Measurements from ENCODE around the gene IL11.
A peak's percentile ranks its signal among the peaks of the same experiment; 100 is the strongest.

IL11 gene

GRCh38 chr19:55372316-55373081, 2.2 kb upstream of the IL11 start:
- TF ChIP-seq PPARA (CRISPR knock-in tag; IDR thresholded peaks at IDR 0.05; ENCODE audit: borderline replicate concordance) = no peak
- peak; percentile 75; the same call in 1 of the 2 replicates for TF ChIP-seq PATZ1 (CRISPR knock-in tag; IDR thresholded peaks at IDR 0.05; ENCODE audit: borderline replicate concordance)
- no peak for ATAC-seq

- TF ChIP-seq ISL1 (CRISPR knock-in tag; IDR thresholded peaks at IDR 0.05) (no peak), TOX (CRISPR knock-in tag; IDR thresholded peaks at IDR 0.05; ENCODE audit: borderline replicate concordance) (no peak), RARB (CRISPR knock-in tag; IDR thresholded peaks at IDR 0.05) (no peak), ESRRG (CRISPR knock-in tag; IDR thresholded peaks at IDR 0.05) (no peak), ZFP3 (CRISPR knock-in tag; IDR thresholded peaks at IDR 0.05) (no peak), ZNF8 (CRISPR knock-in tag; IDR thresholded peaks at IDR 0.05) (no peak), ZNF70 (CRISPR knock-in tag; IDR thresholded peaks at IDR 0.05) (no peak), PPARA (CRISPR knock-in tag; IDR thresholded peaks at IDR 0.05; ENCODE audit: borderline replicate concordance) (no peak), SNAI2 (CRISPR knock-in tag; IDR thresholded peaks at IDR 0.05) (no peak), BACH2 (CRISPR knock-in tag; IDR thresholded peaks at IDR 0.05; ENCODE audit: borderline replicate concordance) (no peak), ZC3H10 (CRISPR knock-in tag; IDR thresholded peaks at IDR 0.05) (no peak), ZFP30 (CRISPR knock-in tag; IDR thresholded peaks at IDR 0.05) (no peak), CREB5 (CRISPR knock-in tag; IDR thresholded peaks at IDR 0.05; ENCODE audit: low read depth) (no peak), POU6F1 (CRISPR knock-in tag; IDR thresholded peaks at IDR 0.05; ENCODE audit: borderline replicate concordance, low read depth) (no peak), ZNF565 (CRISPR knock-in tag; conservative IDR thresholded peaks at IDR 0.05; ENCODE audit: low read depth) (no peak)
- peak; percentile 90 for ATAC-seq
These were observed 484 bp downstream of the IL11 start for GRCh38 chr19:55369653-55370304.

- ATAC-seq = peak; percentile 32
- no peak for TF ChIP-seq TSHZ2 (CRISPR knock-in tag; IDR thresholded peaks at IDR 0.05)
- TF ChIP-seq GLIS3 (CRISPR knock-in tag; IDR thresholded peaks at IDR 0.05) = no peak
These were observed 1.3 kb downstream of the IL11 start for GRCh38 chr19:55368701-55369563.

- TF ChIP-seq ISL1 (CRISPR knock-in tag; IDR thresholded peaks at IDR 0.05) = no peak
- TF ChIP-seq PATZ1 (CRISPR knock-in tag; IDR thresholded peaks at IDR 0.05; ENCODE audit: borderline replicate concordance) = no peak
- ATAC-seq = no peak
These were observed 2.2 kb downstream of the IL11 start for GRCh38 chr19:55368106-55368505.
